Keratinocyte (primary cell): ENCODE results near the gene ABI1. TPM values are rescaled to one million over a fixed set of nuclear protein-coding genes. Genes with fewer than 3 reads are reported as not detected.

Experiments used
- DNase-seq: peaks from one replicate; pipeline ENCODE4 v3.0.0-alpha.2; 2011; ENCODE audit warnings: low read depth, missing footprints, low spot score
- FAIRE-seq: peaks from 2 replicates; lab custom pipeline; 2011; peaks lifted over from hg19 to GRCh38; lab: Jason Lieb, UNC
- H2AFZ ChIP-seq: 2 replicates; pipeline ENCODE4 v1.6.0; 2012; ENCODE audit warnings: low read length, control low read depth, inconsistent platforms; ENCODE audit not compliant: control insufficient read depth
- H3K27ac ChIP-seq: 2 replicates; pipeline ENCODE4 v1.5.1; 2011; ENCODE audit warnings: low read length; ENCODE audit not compliant: control insufficient read depth, insufficient read depth
- H3K27me3 ChIP-seq: 3 replicates; pipeline ENCODE4 v1.6.0; 2011; ENCODE audit warnings: low read length; ENCODE audit not compliant: control insufficient read depth, insufficient read depth; ENCODE audit errors: extremely low read depth
- H3K36me3 ChIP-seq, 2 experiments: 2 replicates in 1 of 2; 3 replicates in 1 of 2; pipeline ENCODE4 v1.5.1; 2011; ENCODE audit warnings: low read length in 2 of 2, mild to moderate bottlenecking in 1 of 2; ENCODE audit not compliant: control insufficient read depth in 2 of 2, insufficient read depth in 2 of 2; ENCODE audit errors: extremely low read depth in 1 of 2
- H3K4me1 ChIP-seq: 3 replicates; pipeline ENCODE4 v1.5.1; 2011; ENCODE audit warnings: low read length; ENCODE audit not compliant: control insufficient read depth, insufficient read depth; ENCODE audit errors: extremely low read depth
- H3K4me2 ChIP-seq: 3 replicates; pipeline ENCODE4 v1.6.0; 2011; ENCODE audit warnings: low read depth, low read length; ENCODE audit not compliant: control insufficient read depth, insufficient read depth; ENCODE audit errors: extremely low read depth
- H3K4me3 ChIP-seq, 3 experiments: fragments of 200-600 bp in 1 of 3; sonication (generic) in 1 of 3; 2 replicates in 2 of 3; 3 replicates in 1 of 3; pipeline ENCODE4 v1.5.1; 2011 to 2016; ENCODE audit warnings: low read length in 3 of 3, mild to moderate bottlenecking in 3 of 3, control low read depth in 2 of 3, inconsistent platforms in 1 of 3, low read depth in 1 of 3, mixed read lengths in 1 of 3, mixed run types in 1 of 3, moderate library complexity in 1 of 3; ENCODE audit not compliant: control insufficient read depth in 2 of 3, insufficient read depth in 2 of 3; ENCODE audit errors: extremely low read depth in 1 of 3
- H3K79me2 ChIP-seq: 2 replicates; pipeline ENCODE4 v1.6.0; 2012; ENCODE audit warnings: low read length; ENCODE audit not compliant: control insufficient read depth, insufficient read depth
- H3K9ac ChIP-seq: 3 replicates; pipeline ENCODE4 v1.6.0; 2011; ENCODE audit warnings: low read length; ENCODE audit not compliant: control insufficient read depth, insufficient read depth; ENCODE audit errors: extremely low read depth
- H3K9me1 ChIP-seq: 3 replicates; pipeline ENCODE4 v1.6.0; 2011; ENCODE audit warnings: low read length; ENCODE audit not compliant: control insufficient read depth, insufficient read depth; ENCODE audit errors: extremely low read depth
- H3K9me3 ChIP-seq: 2 replicates; pipeline ENCODE4 v1.5.1; 2012; ENCODE audit warnings: low read depth, low read length; ENCODE audit not compliant: control insufficient read depth
- H4K20me1 ChIP-seq: 3 replicates; pipeline ENCODE4 v1.6.0; 2011; ENCODE audit warnings: low read length; ENCODE audit not compliant: control insufficient read depth, insufficient read depth; ENCODE audit errors: extremely low read depth
- CTCF ChIP-seq, 3 experiments: IDR thresholded peaks in 1 of 3; conservative IDR thresholded peaks in 1 of 3; optimal IDR thresholded peaks in 1 of 3; 2 replicates in 2 of 3; 3 replicates in 1 of 3; pipeline versions ENCODE3 to v1.5.1; 2011; ENCODE audit warnings: low read length in 3 of 3, mild to moderate bottlenecking in 3 of 3, moderate library complexity in 2 of 3, control low read depth in 1 of 3, inconsistent platforms in 1 of 3; ENCODE audit not compliant: insufficient read depth in 2 of 3; ENCODE audit errors: extremely low read depth in 1 of 3
- EZH2 ChIP-seq: IDR thresholded peaks from one replicate; pipeline ENCODE4 v1.6.1; 2012; ENCODE audit warnings: inconsistent platforms, mild to moderate bottlenecking, low read length, moderate library complexity
- dilution Hi-C: fragments of 300-500 bp; cut with MboI; formaldehyde crosslinking; loops from one replicate; pipeline ENCODE4 v1.7.0; 2020; ENCODE audit warnings: low sequenced_read_pairs; ENCODE audit not compliant: extremely low pct_ligation_motif_present
- polyA plus RNA-seq, 5 experiments: library from polyadenylated mRNA; depleted of rRNA in 3 of 5; stranded (reverse) in 3 of 5; stranded (forward) in 1 of 5; unstranded in 1 of 5; fragments of >200 nt; gene quantifications; 1 replicate in 1 of 5; 2 replicates in 3 of 5; 3 replicates in 1 of 5; pipeline versions ENCODE4 v1.2.1 to v1.2.3, GENCODE V29; 2011 to 2012; ENCODE audit warnings: missing spikeins in 2 of 5, low read depth in 1 of 5, low replicate concordance in 1 of 5

ABI1 gene
- polyA plus RNA-seq, 1 donor (not counting 4 experiments of a cell fraction or from before 2014, with no cell fraction given) = 78.9 TPM

DNA sequence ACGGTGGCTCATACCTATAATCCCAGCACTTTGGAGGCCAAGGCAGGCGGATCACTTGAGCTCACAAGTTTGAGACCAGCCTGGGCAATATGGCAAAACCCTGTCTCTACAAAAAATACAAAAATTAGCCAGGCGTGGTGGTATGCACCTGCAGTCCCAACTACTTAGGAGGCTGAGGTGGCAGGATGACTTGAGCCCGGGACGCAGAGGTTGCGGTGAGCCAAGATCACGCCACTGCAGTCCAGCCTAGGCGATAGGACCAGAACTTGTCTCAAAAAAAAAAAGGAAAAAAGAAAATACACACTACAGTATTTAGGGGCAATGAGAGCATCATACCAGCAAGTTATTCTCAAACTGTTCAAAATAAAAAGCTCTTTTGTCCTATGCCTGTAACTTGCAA lies 59.5 kb downstream of the ABI1 start:
- DNase-seq = no peak
- no peak overlapping the region for H3K4me3 ChIP-seq
- no peaks in the 10 kb centered on the region for H3K27me3 ChIP-seq
- peaks cover 87% of the 10 kb centered on the region for H3K79me2 ChIP-seq
- H3K9ac ChIP-seq = no peak overlapping the region
- H4K20me1 ChIP-seq = peaks cover 3% of the 10 kb centered on the region
- dilution Hi-C loops = no loop called here
- no peaks in the 10 kb centered on the region for H3K36me3 ChIP-seq
- no peak overlapping the region for H2AFZ ChIP-seq
- FAIRE-seq = no peak
- H3K4me2 ChIP-seq = no peak overlapping the region
- no peak overlapping the region for H3K27ac ChIP-seq
- TF ChIP-seq CTCF (optimal IDR thresholded peaks at IDR 0.05 in 1 of 3, IDR thresholded peaks at IDR 0.05 in 1 of 3, conservative IDR thresholded peaks at IDR 0.05 in 1 of 3; ENCODE audit: extremely low read depth in 1 of 3, insufficient read depth in 2 of 3, low read length in 3 of 3) (no peak), EZH2 (no peak)
- peaks cover 2% of the 10 kb centered on the region for H3K9me1 ChIP-seq
- no peaks in the 10 kb centered on the region for H3K9me3 ChIP-seq
- peaks cover 12% of the 10 kb centered on the region for H3K4me1 ChIP-seq

DNA sequence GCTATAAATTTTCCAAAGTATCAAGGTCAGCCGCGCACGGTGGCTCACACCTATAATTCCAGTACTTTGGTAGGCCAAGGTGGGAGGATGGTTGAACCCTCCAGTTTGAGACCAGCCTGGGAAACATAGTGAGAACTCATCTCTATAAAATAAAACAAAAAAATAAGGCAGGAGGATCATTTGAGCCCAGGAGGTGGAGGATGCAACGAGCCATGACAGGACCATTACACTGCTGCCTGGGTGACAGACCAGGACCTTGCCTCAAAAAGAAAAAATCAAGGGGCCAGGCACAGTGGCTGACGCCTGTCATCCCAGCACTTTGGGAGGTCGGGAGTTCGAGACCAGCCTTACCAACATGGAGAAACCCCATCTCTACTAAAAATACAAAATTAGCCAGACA lies 60.3 kb downstream of the ABI1 start:
- Histone ChIP-seq H3K4me2 (no peak overlapping the region), H3K9me3 (no peaks in the 10 kb centered on the region), H3K4me1 (peaks cover 6% of the 10 kb centered on the region), H2AFZ (no peak overlapping the region), H3K27me3 (no peaks in the 10 kb centered on the region), H3K27ac (no peak overlapping the region), H4K20me1 (no peaks in the 10 kb centered on the region), H3K36me3 (no peaks in the 10 kb centered on the region), H3K9ac (no peak overlapping the region), H3K9me1 (peaks cover 2% of the 10 kb centered on the region), H3K4me3 (no peak overlapping the region), H3K79me2 (peaks cover 87% of the 10 kb centered on the region)
- dilution Hi-C loops = no loop called here
- FAIRE-seq (no peak), DNase-seq (no peak)
- TF ChIP-seq EZH2 (no peak), CTCF (optimal IDR thresholded peaks at IDR 0.05 in 1 of 3, IDR thresholded peaks at IDR 0.05 in 1 of 3, conservative IDR thresholded peaks at IDR 0.05 in 1 of 3; ENCODE audit: extremely low read depth in 1 of 3, insufficient read depth in 2 of 3, low read length in 3 of 3) (no peak)
